ENCODE data around the gene ABCA3.

DNA sequence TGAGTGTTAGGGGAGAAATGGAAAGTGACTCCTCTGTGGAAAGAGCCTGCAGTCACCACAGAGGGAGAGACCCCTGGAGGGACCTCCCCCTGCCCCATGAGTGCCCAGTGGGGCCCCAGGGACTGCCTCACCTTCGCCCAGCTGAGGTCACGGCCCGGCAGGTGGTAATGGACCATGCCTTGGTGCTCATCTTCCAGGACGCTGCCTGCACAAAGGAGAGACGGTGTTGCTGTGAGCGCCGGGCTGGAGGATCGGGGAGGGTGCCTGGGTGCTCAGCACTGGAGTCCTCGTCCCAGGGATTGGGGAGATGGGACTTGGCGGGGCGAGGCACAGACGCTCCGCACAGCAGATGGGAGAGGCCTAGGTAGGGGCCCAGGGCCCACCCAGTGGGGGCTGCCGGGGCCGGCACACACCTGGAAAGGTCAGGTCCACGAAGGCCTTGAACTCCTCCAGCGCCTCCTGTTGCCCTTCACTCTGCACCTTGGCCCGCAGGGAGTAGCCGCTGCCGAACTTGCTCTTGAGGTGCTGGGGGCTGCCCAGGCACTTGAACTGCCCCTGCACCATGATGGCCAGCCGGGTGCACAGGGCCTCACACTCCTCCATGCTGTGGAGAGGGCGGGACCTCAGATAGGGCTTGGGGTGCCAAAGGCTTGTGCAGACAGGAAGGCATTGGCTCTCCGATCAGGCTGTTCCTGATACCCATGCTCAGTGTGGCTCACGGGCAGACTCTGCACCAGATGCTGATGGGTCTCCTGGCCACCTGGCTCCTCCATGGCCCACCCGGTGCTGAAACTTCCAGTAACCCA is 62.9 kb downstream of the ABCA3 start:
- TF ChIP-seq, protein P1, sequence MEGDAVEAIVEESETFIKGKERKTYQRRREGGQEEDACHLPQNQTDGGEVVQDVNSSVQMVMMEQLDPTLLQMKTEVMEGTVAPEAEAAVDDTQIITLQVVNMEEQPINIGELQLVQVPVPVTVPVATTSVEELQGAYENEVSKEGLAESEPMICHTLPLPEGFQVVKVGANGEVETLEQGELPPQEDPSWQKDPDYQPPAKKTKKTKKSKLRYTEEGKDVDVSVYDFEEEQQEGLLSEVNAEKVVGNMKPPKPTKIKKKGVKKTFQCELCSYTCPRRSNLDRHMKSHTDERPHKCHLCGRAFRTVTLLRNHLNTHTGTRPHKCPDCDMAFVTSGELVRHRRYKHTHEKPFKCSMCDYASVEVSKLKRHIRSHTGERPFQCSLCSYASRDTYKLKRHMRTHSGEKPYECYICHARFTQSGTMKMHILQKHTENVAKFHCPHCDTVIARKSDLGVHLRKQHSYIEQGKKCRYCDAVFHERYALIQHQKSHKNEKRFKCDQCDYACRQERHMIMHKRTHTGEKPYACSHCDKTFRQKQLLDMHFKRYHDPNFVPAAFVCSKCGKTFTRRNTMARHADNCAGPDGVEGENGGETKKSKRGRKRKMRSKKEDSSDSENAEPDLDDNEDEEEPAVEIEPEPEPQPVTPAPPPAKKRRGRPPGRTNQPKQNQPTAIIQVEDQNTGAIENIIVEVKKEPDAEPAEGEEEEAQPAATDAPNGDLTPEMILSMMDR (conservative IDR thresholded peaks at IDR 0.05) = no peak
- no peak for TF ChIP-seq ZFX (IDR thresholded peaks at IDR 0.05)

Data from C4-2B (cell line).